Neural crest cell (in vitro differentiated cells): ENCODE results near the gene TBC1D2. TPM values are rescaled to one million over a fixed set of nuclear protein-coding genes. Genes with fewer than 3 reads are reported as not detected.

Experiments used
- DNase-seq: peaks from one replicate; pipeline ENCODE4 v3.0.0; 2021; ENCODE audit warnings: low read depth, mixed read lengths, low spot score
- H3K27ac Mint-ChIP-seq: one replicate; pipeline ENCODE4 v1.8.0; 2021; ENCODE audit warnings: mild to moderate bottlenecking, mixed read lengths; ENCODE audit not compliant: unreplicated experiment
- H3K27me3 Mint-ChIP-seq: 2 replicates; pipeline ENCODE4 v1.8.0; 2021; ENCODE audit warnings: low read depth, mild to moderate bottlenecking, mixed read lengths
- H3K36me3 Mint-ChIP-seq: 2 replicates; pipeline ENCODE4 v1.8.0; 2021; ENCODE audit warnings: low read depth, mild to moderate bottlenecking, mixed read lengths
- H3K4me1 Mint-ChIP-seq: 2 replicates; pipeline ENCODE4 v1.8.0; 2021; ENCODE audit warnings: mixed read lengths
- H3K4me3 Mint-ChIP-seq: one replicate; pipeline ENCODE4 v1.8.0; 2021; ENCODE audit warnings: mild to moderate bottlenecking, mixed read lengths
- H3K9me3 Mint-ChIP-seq: 2 replicates; pipeline ENCODE4 v1.8.0; 2021; ENCODE audit warnings: mixed read lengths
- CTCF ChIP-seq: fragments of 200-600 bp; sonication (generic); conservative IDR thresholded peaks from 2 replicates; pipeline ENCODE4 v1.5.0; 2021; ENCODE audit warnings: antibody characterized with exemption, mild to moderate bottlenecking
- total RNA-seq: library from RNA; stranded (reverse); gene quantifications from 2 replicates; pipeline ENCODE4 v1.2.1, GENCODE V29; 2021

Gene TBC1D2
- total RNA-seq, 1 donor from 2014 or later = 2.4 TPM

GRCh38 chr9:98208635-98209034 lies 46.8 kb downstream of the TBC1D2 start:
- Mint-ChIP-seq H3K36me3 (no peaks in the 10 kb centered on the region), H3K4me1 (peaks cover 5% of the 10 kb centered on the region), H3K27ac (no peak overlapping the region), H3K27me3 (peaks cover 6% of the 10 kb centered on the region), H3K4me3 (no peak overlapping the region), H3K9me3 (no peaks in the 10 kb centered on the region)
- DNase-seq = no peak
- TF ChIP-seq CTCF = no peak

DNA sequence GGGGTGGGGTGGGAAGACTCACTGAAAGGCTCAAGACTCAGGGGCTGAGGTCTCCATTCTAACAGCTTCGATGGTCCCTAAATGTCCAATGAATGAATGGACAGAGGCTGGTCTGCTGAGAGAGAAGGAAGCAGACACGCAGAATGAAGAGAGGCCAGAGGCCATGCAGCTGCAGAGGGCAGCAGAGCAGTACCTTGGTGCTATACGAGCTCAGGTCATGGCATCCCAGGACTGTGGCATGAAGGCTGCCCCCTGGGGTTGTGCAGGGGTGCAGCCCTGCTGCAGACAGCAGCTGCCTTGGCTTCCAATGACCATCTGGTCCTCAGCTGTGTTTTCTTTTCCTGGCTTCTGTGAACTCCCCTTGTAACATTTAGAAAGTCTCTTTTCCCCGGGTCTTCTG lies 47.8 kb downstream of the TBC1D2 start:
- no peak for DNase-seq
- peaks cover 5% of the 10 kb centered on the region for H3K4me1 Mint-ChIP-seq
- peaks cover 6% of the 10 kb centered on the region for H3K27me3 Mint-ChIP-seq
- H3K4me3 Mint-ChIP-seq = no peak overlapping the region
- TF ChIP-seq CTCF = no peak
- H3K27ac Mint-ChIP-seq = no peak overlapping the region
- H3K9me3 Mint-ChIP-seq = no peaks in the 10 kb centered on the region
- H3K36me3 Mint-ChIP-seq = no peaks in the 10 kb centered on the region

DNA sequence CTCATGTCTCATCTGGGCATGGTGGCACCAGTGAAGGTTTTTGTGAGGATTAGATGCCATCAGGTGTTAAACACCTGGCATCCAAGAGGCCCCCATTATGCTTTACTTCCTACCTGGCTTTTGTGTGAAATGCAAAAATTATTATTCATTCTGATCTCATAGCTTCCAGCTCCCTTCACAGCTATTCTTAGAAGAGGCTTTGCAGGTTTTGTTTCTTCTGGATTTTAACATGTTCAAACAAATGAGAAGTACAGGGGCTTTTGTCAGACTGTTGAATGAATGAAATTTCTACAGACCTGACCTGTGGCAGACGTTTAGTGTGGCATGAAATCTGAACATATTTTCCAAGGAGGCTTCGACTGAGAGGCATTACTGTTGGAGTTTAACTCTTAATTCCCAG lies 48.7 kb downstream of the TBC1D2 start:
- no peaks in the 10 kb centered on the region for H3K36me3 Mint-ChIP-seq
- no peak overlapping the region for H3K4me3 Mint-ChIP-seq
- TF ChIP-seq CTCF = no peak
- DNase-seq = no peak
- peaks cover 6% of the 10 kb centered on the region for H3K27me3 Mint-ChIP-seq
- H3K4me1 Mint-ChIP-seq = peaks cover 5% of the 10 kb centered on the region
- no peak overlapping the region for H3K27ac Mint-ChIP-seq
- H3K9me3 Mint-ChIP-seq = no peaks in the 10 kb centered on the region

GRCh38 chr9:98204692-98205091 lies 50.8 kb downstream of the TBC1D2 start:
- H3K27ac Mint-ChIP-seq = no peak overlapping the region

GRCh38 chr9:98203153-98203552 lies 52.3 kb downstream of the TBC1D2 start:
- H3K36me3 Mint-ChIP-seq = no peaks in the 10 kb centered on the region
- no peak for DNase-seq
- H3K27ac Mint-ChIP-seq = no peak overlapping the region
- no peak for TF ChIP-seq CTCF
- H3K4me1 Mint-ChIP-seq = peaks cover 10% of the 10 kb centered on the region
- H3K4me3 Mint-ChIP-seq = no peak overlapping the region
- peaks cover 11% of the 10 kb centered on the region for H3K27me3 Mint-ChIP-seq
- no peaks in the 10 kb centered on the region for H3K9me3 Mint-ChIP-seq

More at GRCh38 chr9:98204692-98205091, 50.8 kb downstream of the TBC1D2 start:
- no peak for DNase-seq
- Mint-ChIP-seq H3K9me3 (no peaks in the 10 kb centered on the region), H3K27me3 (peaks cover 9% of the 10 kb centered on the region), H3K4me1 (peaks cover 7% of the 10 kb centered on the region), H3K4me3 (no peak overlapping the region), H3K36me3 (no peaks in the 10 kb centered on the region)
- TF ChIP-seq CTCF = no peak

GRCh38 chr9:98202252-98202651 lies 53.2 kb downstream of the TBC1D2 start:
- Mint-ChIP-seq H3K9me3 (no peaks in the 10 kb centered on the region), H3K27ac (no peak overlapping the region), H3K36me3 (no peaks in the 10 kb centered on the region), H3K27me3 (peaks cover 11% of the 10 kb centered on the region), H3K4me1 (peaks cover 10% of the 10 kb centered on the region), H3K4me3 (no peak overlapping the region)
- no peak for TF ChIP-seq CTCF
- DNase-seq = no peak
